Spinal cord (tissue), 10 donors: ENCODE results near the gene UPF1. TPM values are rescaled to one million over a fixed set of nuclear protein-coding genes. Genes with fewer than 3 reads are reported as not detected.

Experiments used
- DNase-seq, 6 donors: peaks; one replicate each; pipeline versions ENCODE4 v3.0.0 to v3.0.0-alpha.2; 2013 to 2015; ENCODE audit warnings: low spot score in 6 of 6, low read depth in 4 of 6
- H3K27ac ChIP-seq: one replicate; pipeline ENCODE4 v1.5.1; 2013; ENCODE audit warnings: low read depth, low read length, control low read depth
- H3K27me3 ChIP-seq: one replicate; pipeline ENCODE4 v1.6.1; 2013; ENCODE audit warnings: low read length; ENCODE audit not compliant: control insufficient read depth, insufficient read depth
- H3K36me3 ChIP-seq: one replicate; pipeline ENCODE4 v1.6.1; 2013; ENCODE audit warnings: low read length; ENCODE audit not compliant: control insufficient read depth, insufficient read depth
- H3K4me1 ChIP-seq: one replicate; pipeline ENCODE4 v1.6.1; 2013; ENCODE audit warnings: low read length; ENCODE audit not compliant: control insufficient read depth, insufficient read depth
- H3K4me3 ChIP-seq: one replicate; pipeline ENCODE4 v1.5.1; 2013; ENCODE audit warnings: low read depth, low read length, control low read depth
- H3K9me3 ChIP-seq: one replicate; pipeline ENCODE4 v1.6.1; 2013; ENCODE audit warnings: low read length; ENCODE audit not compliant: control insufficient read depth, insufficient read depth
- WGBS: methylation state at CpG from one replicate; pipeline ENCODE4 v1.1.5; 2013; ENCODE audit warnings: missing lambda C conversion rate; ENCODE audit not compliant: insufficient coverage; 5-methylcytosine and 5-hydroxymethylcytosine counted together
- polyA plus RNA-seq, 2 donors: library from polyadenylated mRNA; unstranded; fragments of 120-200 nt; gene quantifications; one replicate each; pipeline ENCODE4 v1.2.1, GENCODE V29; 2013; ENCODE audit not compliant: insufficient read length in 2 of 2
- total RNA-seq, 2 donors: library from RNA; depleted of rRNA in 1 of 2; stranded (reverse); fragments of 120-200 nt in 1 of 2; fragments of >200 nt in 1 of 2; gene quantifications; one replicate each; pipeline versions ENCODE4 v1.2.3 to v1.2.4, GENCODE V29; 2013 to 2014
- donor health status: healthy.

The UPF1 gene
- total and polyA plus RNA-seq, 4 donors = 45.2 to 57.5 (median 51.6) TPM

GRCh38 chr19:18789883-18790565, 41.7 kb upstream of the UPF1 start:
- peak in 1 of 6 donors; percentile 8 for DNase-seq
- no peak overlapping the region for H3K4me3 ChIP-seq
- no peaks in the 10 kb centered on the region for H3K9me3 ChIP-seq
- peaks cover 39% of the 10 kb centered on the region for H3K4me1 ChIP-seq
- H3K27ac ChIP-seq = no peak overlapping the region
- WGBS = under 1% methylated on average over 56 of the region's 65 CpGs
- peaks cover 94% of the 10 kb centered on the region for H3K27me3 ChIP-seq
- no peaks in the 10 kb centered on the region for H3K36me3 ChIP-seq

GRCh38 chr19:18790566-18791314, 41.0 kb upstream of the UPF1 start, which contains the start of gene COMP:
Gene COMP (minus strand): TSS chr19:18791305. CDS start chr19:18791269, 36 bp downstream.
- H3K4me3 ChIP-seq = no peak within 1 kb of the TSS
- H3K4me1 ChIP-seq = peaks cover 38% of the 10 kb centered on the region
- no peaks in the 10 kb centered on the region for H3K9me3 ChIP-seq
- H3K36me3 ChIP-seq = no peaks in the 10 kb centered on the region
- H3K27me3 ChIP-seq = peaks cover 94% of the 10 kb centered on the region
- H3K27ac ChIP-seq = no peak within 1 kb of the TSS
- DNase-seq = no peak
- WGBS = 2% methylated on average over 61 of the region's 61 CpGs

GRCh38 chr19:18791315-18791678, 40.5 kb upstream of the UPF1 start:
- peaks cover 38% of the 10 kb centered on the region for H3K4me1 ChIP-seq
- no peaks in the 10 kb centered on the region for H3K9me3 ChIP-seq
- 9% methylated on average over 17 of the region's 21 CpGs for WGBS
- peaks cover 93% of the 10 kb centered on the region for H3K27me3 ChIP-seq
- no peaks in the 10 kb centered on the region for H3K36me3 ChIP-seq
- H3K4me3 ChIP-seq = no peak overlapping the region
- no peak overlapping the region for H3K27ac ChIP-seq
- no peak for DNase-seq

- no peaks in the 10 kb centered on the region for H3K9me3 ChIP-seq
- H3K36me3 ChIP-seq = no peaks in the 10 kb centered on the region
- peaks cover 86% of the 10 kb centered on the region for H3K27me3 ChIP-seq
- peaks cover 34% of the 10 kb centered on the region for H3K4me1 ChIP-seq
- no peak overlapping the region for H3K4me3 ChIP-seq
- no peak for DNase-seq
- H3K27ac ChIP-seq = no peak overlapping the region
- 71% methylated on average over 3 of the region's 3 CpGs for WGBS
These were observed 39.1 kb upstream of the UPF1 start for GRCh38 chr19:18792661-18793060.

- 71% methylated on average over 12 of the region's 13 CpGs for WGBS
These were observed 38.4 kb upstream of the UPF1 start for GRCh38 chr19:18793144-18794028.

GRCh38 chr19:18794029-18794313, 37.8 kb upstream of the UPF1 start:
- 80% methylated on average over 1 of the region's 5 CpGs for WGBS
- H3K4me3 ChIP-seq = no peak overlapping the region

More at GRCh38 chr19:18793144-18794028, 38.4 kb upstream of the UPF1 start:
- DNase-seq = no peak
- Histone ChIP-seq H3K4me3 (no peak overlapping the region), H3K4me1 (peaks cover 33% of the 10 kb centered on the region), H3K36me3 (no peaks in the 10 kb centered on the region), H3K27me3 (peaks cover 81% of the 10 kb centered on the region), H3K27ac (no peak overlapping the region), H3K9me3 (no peaks in the 10 kb centered on the region)

GRCh38 chr19:18794692-18795091, 37.1 kb upstream of the UPF1 start:
- peaks cover 24% of the 10 kb centered on the region for H3K4me1 ChIP-seq
- peaks cover 79% of the 10 kb centered on the region for H3K27me3 ChIP-seq
- no peaks in the 10 kb centered on the region for H3K9me3 ChIP-seq
- no peaks in the 10 kb centered on the region for H3K36me3 ChIP-seq
- 91% methylated on average over 4 of the region's 6 CpGs for WGBS
- H3K4me3 ChIP-seq = no peak overlapping the region
- H3K27ac ChIP-seq = no peak overlapping the region
- no peak for DNase-seq

More at GRCh38 chr19:18794029-18794313, 37.8 kb upstream of the UPF1 start:
- Histone ChIP-seq H3K9me3 (no peaks in the 10 kb centered on the region), H3K4me1 (peaks cover 30% of the 10 kb centered on the region), H3K27ac (no peak overlapping the region), H3K36me3 (no peaks in the 10 kb centered on the region), H3K27me3 (peaks cover 81% of the 10 kb centered on the region)
- no peak for DNase-seq

GRCh38 chr19:18795540-18795939, 36.2 kb upstream of the UPF1 start:
- Histone ChIP-seq H3K4me1 (peaks cover 17% of the 10 kb centered on the region), H3K4me3 (no peak overlapping the region), H3K36me3 (no peaks in the 10 kb centered on the region), H3K27me3 (peaks cover 72% of the 10 kb centered on the region), H3K9me3 (no peaks in the 10 kb centered on the region), H3K27ac (no peak overlapping the region)
- 4% methylated on average over 21 of the region's 21 CpGs for WGBS
- peak in 1 of 6 donors; percentile 47 for DNase-seq

- Histone ChIP-seq H3K36me3 (no peaks in the 10 kb centered on the region), H3K9me3 (no peaks in the 10 kb centered on the region), H3K27me3 (peaks cover 66% of the 10 kb centered on the region), H3K4me3 (no peak overlapping the region), H3K4me1 (peaks cover 10% of the 10 kb centered on the region), H3K27ac (no peak overlapping the region)
- 71% methylated on average over 1 of the region's 2 CpGs for WGBS
- DNase-seq = no peak
These were observed 35.5 kb upstream of the UPF1 start for GRCh38 chr19:18796239-18796638.
